ENCODE measurements around the gene CCL4L2. TPM values are rescaled to one million over a fixed set of nuclear protein-coding genes. Genes with fewer than 3 reads are reported as not detected.

CCL4L2 gene
- total RNA-seq, result not detected in 2 replicates

DNA sequence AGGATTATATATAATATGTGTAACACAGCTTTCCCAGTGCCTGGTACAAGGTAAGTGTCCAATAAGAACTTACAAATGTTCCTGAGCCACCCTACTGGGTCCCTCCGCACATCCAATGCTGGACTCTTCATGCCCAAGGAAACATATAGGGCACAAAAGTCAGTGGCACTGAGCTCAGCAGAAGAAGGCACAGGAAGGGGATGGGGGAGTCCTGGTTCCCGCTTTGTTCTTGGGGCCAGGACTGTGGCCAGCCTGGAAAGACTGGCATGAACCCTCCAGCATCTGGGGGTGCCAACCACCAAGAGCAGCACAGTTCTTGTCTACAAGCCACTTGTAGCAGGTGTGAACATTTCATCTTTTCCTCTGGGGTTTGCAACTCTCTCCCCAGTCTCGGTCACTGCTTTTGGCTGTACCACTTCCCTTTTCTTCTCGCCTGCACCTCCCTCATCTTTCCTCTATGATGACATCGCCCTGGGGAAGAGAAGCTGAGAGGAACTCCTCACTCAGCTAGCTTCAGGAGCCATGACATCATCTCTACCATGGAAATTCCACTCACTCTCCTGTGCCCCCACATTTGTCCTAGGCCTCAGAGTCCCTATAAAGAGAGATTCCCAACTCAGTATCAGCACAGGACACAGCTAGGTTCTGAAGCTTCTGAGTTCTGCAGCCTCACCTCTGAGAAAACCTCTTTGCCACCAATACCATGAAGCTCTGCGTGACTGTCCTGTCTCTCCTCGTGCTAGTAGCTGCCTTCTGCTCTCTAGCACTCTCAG lies at the start of gene CCL4L2:
Gene CCL4L2, plus strand, starts transcription at position 625 of the 773 bp plus-strand sequence.

GRCh38 chr17:36176536-36176935 lies 34.3 kb upstream of the CCL4L2 start, which contains the start of gene TBC1D3B:
TSS of gene TBC1D3B (minus strand) at chr17:36176636. CDS start at chr17:36175050, 1,586 bp downstream.

Other genes with a start within 250 kb of the CCL4L2 start
- gene CCL16, start 229.6 kb upstream of the CCL4L2 start, total RNA-seq, result not detected in 2 replicates
- 0.40 TPM in 1 of 2 replicates, not detected in the other for gene CCL14, start 224.3 kb upstream of the CCL4L2 start, total RNA-seq
- not detected in 2 replicates for gene CCL15, start 209.5 kb upstream of the CCL4L2 start, total RNA-seq
- 0.26 TPM in 1 of 2 replicates, not detected in the other for gene CCL23, start 193.1 kb upstream of the CCL4L2 start, total RNA-seq
- not detected in 2 replicates for gene CCL18, start 146.8 kb upstream of the CCL4L2 start, total RNA-seq
- 0.12 TPM in 1 of 2 replicates, not detected in the other for gene CCL3, start 120.9 kb upstream of the CCL4L2 start, total RNA-seq
- not detected in 2 replicates for gene CCL4, start 107.2 kb upstream of the CCL4L2 start, total RNA-seq
- gene TBC1D3B, start 34.4 kb upstream of the CCL4L2 start, total RNA-seq, result 1.1 and 1.7 TPM in 2 replicates
- not detected in 2 replicates for gene CCL3L1, start 14.3 kb upstream of the CCL4L2 start, total RNA-seq
- not detected in 2 replicates for gene TBC1D3I, start 53.5 kb downstream of the CCL4L2 start, total RNA-seq
- not detected in 2 replicates for gene TBC1D3G, start 112.8 kb downstream of the CCL4L2 start, total RNA-seq
- not detected in 2 replicates for gene TBC1D3H, start 177.4 kb downstream of the CCL4L2 start, total RNA-seq

All from aortic smooth muscle cell (primary cell).